Measurements from ENCODE around the gene UBASH3B.

Gene UBASH3B

GRCh38 chr11:122758974-122759373 is 103.5 kb downstream of the UBASH3B start:
- DNase-seq: no peak

GRCh38 chr11:122763108-122763507 is 107.6 kb downstream of the UBASH3B start:
- no peak for DNase-seq

GRCh38 chr11:122764371-122765090 is 109.0 kb downstream of the UBASH3B start:
- DNase-seq: no peak

- no peak for DNase-seq
These were observed 110.1 kb downstream of the UBASH3B start for GRCh38 chr11:122765487-122766131.

GRCh38 chr11:122769126-122769780 is 113.7 kb downstream of the UBASH3B start:
- no peak for DNase-seq

- no peak for DNase-seq
These were observed 117.4 kb downstream of the UBASH3B start for GRCh38 chr11:122772945-122773344.

- no peak for DNase-seq
These were observed 118.3 kb downstream of the UBASH3B start for GRCh38 chr11:122773781-122774266.

- DNase-seq: no peak
These were observed 120.3 kb downstream of the UBASH3B start for GRCh38 chr11:122775675-122776271.

GRCh38 chr11:122776546-122776945 is 121.0 kb downstream of the UBASH3B start:
- no peak for DNase-seq

- no peak for DNase-seq
These were observed 121.8 kb downstream of the UBASH3B start for GRCh38 chr11:122777343-122777742.

GRCh38 chr11:122778148-122778547 is 122.6 kb downstream of the UBASH3B start:
- DNase-seq: no peak

GRCh38 chr11:122779047-122779629 is 123.6 kb downstream of the UBASH3B start:
- DNase-seq: no peak

- DNase-seq: no peak
These were observed 124.9 kb downstream of the UBASH3B start for GRCh38 chr11:122780296-122780949.

GRCh38 chr11:122781378-122782195 is 126.1 kb downstream of the UBASH3B start:
- DNase-seq: peak; percentile 96

GRCh38 chr11:122782222-122782621 is 126.7 kb downstream of the UBASH3B start:
- DNase-seq: no peak

GRCh38 chr11:122784325-122784955 is 128.9 kb downstream of the UBASH3B start:
- no peak for DNase-seq

GRCh38 chr11:122785031-122785541 is 129.6 kb downstream of the UBASH3B start:
- DNase-seq: peak; percentile 67

- no peak for DNase-seq
These were observed 131.4 kb downstream of the UBASH3B start for GRCh38 chr11:122786896-122787295.

- no peak for DNase-seq
These were observed 133.4 kb downstream of the UBASH3B start for GRCh38 chr11:122788781-122789535.

- DNase-seq: no peak
These were observed 134.4 kb downstream of the UBASH3B start for GRCh38 chr11:122789907-122790306.
